Activated T-helper 17 cell treated with anti-CD3 and anti-CD28 coated beads, Interleukin-2, amount 50 U/mL, for 72 hours (primary cell): ENCODE measurements around the gene FTCD. TPM values are rescaled to one million over a fixed set of nuclear protein-coding genes. Genes with fewer than 3 reads are reported as not detected.
"Not testable (repeated sequence)": the region's sequence is repeated elsewhere in the genome, so short reads cannot be mapped to it uniquely, and the experiment has no call there.

Experiments used
- ATAC-seq: fragments of 150-1000 bp; cut with Tn5 transposase; replicated peaks from 2 replicates; pipeline ENCODE4 v1.10.0; 2021; ENCODE audit warnings: mild to moderate bottlenecking, moderate library complexity
- H3K27ac Mint-ChIP-seq: one replicate; pipeline ENCODE4 v1.8.0; 2022; ENCODE audit warnings: mixed read lengths
- H3K27me3 Mint-ChIP-seq: one replicate; pipeline ENCODE4 v1.8.0; 2022; ENCODE audit warnings: mixed read lengths
- H3K36me3 Mint-ChIP-seq: one replicate; pipeline ENCODE4 v1.8.0; 2022; ENCODE audit warnings: low read depth, mild to moderate bottlenecking, mixed read lengths
- H3K4me1 Mint-ChIP-seq: one replicate; pipeline ENCODE4 v1.8.0; 2022; ENCODE audit warnings: mixed read lengths
- H3K4me3 Mint-ChIP-seq: one replicate; pipeline ENCODE4 v1.8.0; 2022; ENCODE audit warnings: mild to moderate bottlenecking, mixed read lengths
- H3K9me3 Mint-ChIP-seq: one replicate; pipeline ENCODE4 v1.8.0; 2022; ENCODE audit warnings: mixed read lengths
- total RNA-seq, 2 donors: library from RNA; stranded (reverse); gene quantifications; one replicate each; pipeline ENCODE4 v1.2.3, GENCODE V29; 2022

Gene FTCD
- total RNA-seq, 2 donors from 2014 or later = 0.24 TPM; not detected in 1

DNA sequence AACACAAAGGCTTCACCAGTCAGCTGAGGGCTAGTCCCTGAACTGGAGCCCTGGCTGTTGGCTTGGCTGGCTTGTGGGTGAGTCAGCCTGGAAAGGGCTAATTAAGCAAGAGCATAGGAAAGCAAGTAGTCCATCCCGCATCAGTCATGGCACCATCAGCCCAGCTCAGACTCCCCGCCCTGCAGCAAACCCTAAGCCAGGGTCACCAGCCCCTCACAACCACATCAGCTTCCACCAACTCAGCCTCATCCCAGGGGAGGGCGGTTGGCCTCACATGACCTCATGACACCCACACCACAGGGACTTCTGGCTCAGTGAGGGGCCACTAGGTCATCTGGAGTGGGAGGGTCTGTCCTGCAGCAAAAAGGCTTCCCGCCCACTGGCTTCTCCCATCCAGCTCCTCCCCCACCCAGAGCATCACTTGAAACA is 35.9 kb upstream of the FTCD start:
- H3K4me1 Mint-ChIP-seq = no peaks in the 10 kb centered on the region
- H3K9me3 Mint-ChIP-seq = no peaks in the 10 kb centered on the region
- H3K36me3 Mint-ChIP-seq = peaks cover 12% of the 10 kb centered on the region
- H3K27ac Mint-ChIP-seq = no peak overlapping the region
- no peak for ATAC-seq
- H3K4me3 Mint-ChIP-seq = no peak overlapping the region
- no peaks in the 10 kb centered on the region for H3K27me3 Mint-ChIP-seq

DNA sequence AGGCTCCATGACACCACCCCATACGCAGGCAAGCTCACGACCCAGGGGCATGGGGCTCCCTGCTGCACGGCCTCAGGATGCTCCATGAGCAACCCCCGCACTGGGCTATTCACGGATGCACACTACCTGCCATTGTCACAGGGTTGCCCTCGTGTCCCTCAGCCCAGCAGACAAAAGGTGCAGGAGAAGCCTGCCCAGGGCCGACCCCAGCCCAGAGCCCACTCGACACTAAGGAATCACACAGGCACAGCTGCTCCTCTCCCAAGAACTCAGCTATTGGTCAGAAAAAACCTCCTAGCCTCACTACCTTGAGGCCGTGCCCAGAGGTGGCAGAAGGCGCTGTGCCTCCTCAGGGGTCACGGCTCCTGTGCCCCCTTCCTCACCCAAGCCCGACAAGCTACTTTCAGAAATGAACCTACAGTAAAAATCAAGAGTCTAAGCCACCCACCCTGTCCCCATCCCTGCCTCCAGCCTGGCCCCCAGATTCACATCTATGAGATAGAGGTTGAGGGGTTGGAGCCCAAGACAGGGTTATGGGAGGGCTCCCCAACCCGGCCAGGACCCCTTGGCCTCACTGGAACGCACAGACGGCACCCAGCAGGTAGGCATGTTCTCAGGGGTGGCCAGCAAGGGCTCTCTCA is 35.2 kb upstream of the FTCD start:
- H3K36me3 Mint-ChIP-seq = peaks cover 9% of the 10 kb centered on the region
- H3K9me3 Mint-ChIP-seq = no peaks in the 10 kb centered on the region
- ATAC-seq = no peak
- no peaks in the 10 kb centered on the region for H3K4me1 Mint-ChIP-seq
- H3K4me3 Mint-ChIP-seq = no peak overlapping the region
- H3K27ac Mint-ChIP-seq = no peak overlapping the region
- H3K27me3 Mint-ChIP-seq = no peaks in the 10 kb centered on the region

DNA sequence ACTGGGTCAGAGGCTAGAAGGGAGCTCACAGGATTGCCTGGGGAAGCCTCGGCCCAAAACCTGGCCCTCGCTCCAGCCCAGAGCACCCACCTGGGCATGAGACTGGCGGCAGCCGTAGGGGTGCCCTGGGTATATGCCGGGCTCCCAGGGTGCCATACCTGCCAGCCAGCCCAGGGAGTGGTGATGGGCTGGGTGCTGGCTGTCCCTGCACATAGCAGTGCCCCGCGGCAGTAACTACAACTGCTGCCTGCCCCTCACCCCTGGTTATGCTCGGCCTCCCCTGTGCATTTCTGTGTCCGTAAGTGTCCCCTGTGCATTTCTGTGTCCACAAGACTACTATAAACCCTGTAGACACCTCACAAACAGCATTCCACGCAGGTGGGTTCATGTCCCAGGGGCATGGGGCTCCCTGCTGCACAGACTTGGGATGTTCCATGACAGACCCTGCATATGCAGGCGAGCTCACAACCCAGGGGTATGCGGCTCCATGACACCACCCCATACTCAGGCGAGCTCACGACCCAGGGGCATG is 34.6 kb upstream of the FTCD start:
- H3K27ac Mint-ChIP-seq = no peak overlapping the region
- no peaks in the 10 kb centered on the region for H3K27me3 Mint-ChIP-seq
- no peaks in the 10 kb centered on the region for H3K9me3 Mint-ChIP-seq
- H3K4me3 Mint-ChIP-seq = no peak overlapping the region
- no peak for ATAC-seq
- H3K36me3 Mint-ChIP-seq = peaks cover 9% of the 10 kb centered on the region
- no peaks in the 10 kb centered on the region for H3K4me1 Mint-ChIP-seq

DNA sequence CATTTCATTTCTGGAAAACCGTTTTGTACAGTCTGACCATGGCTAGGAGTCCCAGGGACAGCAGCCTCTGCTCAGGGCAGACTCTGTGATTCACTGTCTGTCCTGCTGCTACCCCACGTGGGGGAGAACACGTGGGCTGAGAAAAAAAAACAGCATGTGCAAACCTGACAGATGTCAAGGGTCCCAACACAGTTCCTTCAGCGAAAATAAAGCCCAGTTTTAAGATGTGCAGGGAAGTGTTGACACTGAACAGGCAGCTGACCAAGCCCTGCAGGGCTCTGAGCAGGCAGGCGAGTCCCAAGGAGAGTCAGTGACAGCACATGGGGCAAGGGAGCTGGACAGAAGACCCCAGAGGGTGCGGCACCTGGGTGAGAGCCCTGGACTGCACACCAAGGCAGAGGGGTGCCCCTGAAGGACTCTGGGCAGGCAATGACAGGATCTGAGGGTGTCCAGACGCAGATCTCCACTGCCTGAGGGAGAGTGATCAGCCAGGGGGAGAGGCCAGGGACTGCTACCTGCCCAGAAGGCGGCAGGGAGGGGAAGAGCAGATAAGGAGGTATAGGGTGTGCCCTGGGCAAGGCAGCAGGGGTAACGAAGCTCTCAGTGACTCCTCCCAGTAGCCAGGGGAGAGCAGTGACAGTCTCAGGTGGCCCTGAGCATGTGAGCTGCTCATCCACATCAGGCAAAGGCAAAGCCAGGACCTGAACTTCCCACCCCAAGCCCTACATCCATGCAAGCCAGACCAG is 34.0 kb upstream of the FTCD start:
- H3K9me3 Mint-ChIP-seq = no peaks in the 10 kb centered on the region
- no peak overlapping the region for H3K4me3 Mint-ChIP-seq
- no peaks in the 10 kb centered on the region for H3K4me1 Mint-ChIP-seq
- no peak for ATAC-seq
- H3K27ac Mint-ChIP-seq = peak overlapping the region; percentile 36
- H3K36me3 Mint-ChIP-seq = peaks cover 4% of the 10 kb centered on the region
- H3K27me3 Mint-ChIP-seq = no peaks in the 10 kb centered on the region

DNA sequence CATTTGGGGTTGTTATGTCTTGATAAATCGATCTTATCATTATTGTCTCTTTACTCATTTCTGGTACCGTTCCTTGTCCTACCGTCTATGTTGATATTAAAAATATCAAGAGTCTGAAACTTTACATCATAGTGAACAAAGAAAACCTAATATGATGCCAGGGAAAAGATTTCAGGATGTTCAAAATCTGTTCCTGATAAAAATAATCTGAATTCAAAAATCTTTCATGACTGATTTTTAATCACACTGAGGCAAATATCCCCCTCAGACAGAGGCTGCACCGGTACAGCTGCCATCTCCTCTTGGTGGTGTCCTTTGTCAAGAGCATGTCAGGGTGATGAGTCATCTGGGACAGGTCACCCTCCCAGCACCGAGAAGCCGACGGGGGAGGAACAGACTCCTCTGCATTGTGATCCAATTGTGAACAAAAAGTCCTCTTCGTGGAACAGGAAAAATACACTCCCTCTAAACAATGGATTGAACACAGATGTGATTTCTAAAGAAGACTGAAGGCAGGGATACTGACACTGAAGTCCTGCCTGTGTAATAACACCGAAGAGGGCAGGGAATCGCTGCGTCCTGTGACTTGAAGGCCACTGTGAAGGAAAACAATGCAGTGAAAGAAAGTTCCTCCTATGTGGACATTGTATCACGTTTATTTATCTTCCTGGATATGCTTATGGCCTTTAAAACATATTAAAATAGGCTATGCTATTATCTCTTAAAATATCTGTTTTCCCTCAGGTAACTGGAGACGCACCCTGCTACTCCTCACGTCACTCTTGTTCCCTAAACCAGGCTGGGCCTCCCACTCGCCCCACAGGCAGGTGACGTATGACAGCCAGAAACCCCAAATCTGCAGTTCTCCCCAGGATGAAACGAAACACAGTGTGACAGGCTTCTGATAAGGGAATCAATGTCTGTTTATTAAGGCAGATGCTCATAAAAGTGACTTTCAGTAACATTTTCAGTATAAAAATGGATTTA is 33.1 kb upstream of the FTCD start:
- H3K27me3 Mint-ChIP-seq = no peaks in the 10 kb centered on the region
- H3K9me3 Mint-ChIP-seq = no peaks in the 10 kb centered on the region
- H3K27ac Mint-ChIP-seq = peak overlapping the region; percentile 36
- ATAC-seq = no peak
- H3K4me1 Mint-ChIP-seq = no peaks in the 10 kb centered on the region
- no peaks in the 10 kb centered on the region for H3K36me3 Mint-ChIP-seq
- H3K4me3 Mint-ChIP-seq = no peak overlapping the region

DNA sequence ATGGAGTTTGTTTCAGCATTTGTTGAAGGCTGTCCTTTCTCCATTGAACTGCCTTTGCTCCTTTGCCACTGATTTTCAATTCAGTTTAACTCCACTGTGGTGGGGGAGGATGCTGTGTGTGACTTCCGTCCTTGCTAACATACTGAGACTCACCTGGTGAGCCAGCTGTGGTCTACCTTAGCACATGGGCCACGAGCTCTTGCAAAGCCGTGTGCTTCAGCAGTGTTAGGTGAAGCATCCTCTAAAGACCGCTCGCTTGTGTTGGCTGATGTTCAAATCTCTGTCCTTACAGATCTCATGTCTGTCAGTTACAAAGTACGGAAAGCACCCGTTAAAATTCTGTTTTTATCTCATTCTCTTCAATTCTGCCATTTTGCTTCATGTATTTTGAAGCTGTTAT is 32.4 kb upstream of the FTCD start:
- H3K4me3 Mint-ChIP-seq = no peak overlapping the region
- no peak overlapping the region for H3K27ac Mint-ChIP-seq
- ATAC-seq = no peak
- no peaks in the 10 kb centered on the region for H3K9me3 Mint-ChIP-seq
- H3K36me3 Mint-ChIP-seq = no peaks in the 10 kb centered on the region
- H3K4me1 Mint-ChIP-seq = no peaks in the 10 kb centered on the region
- no peaks in the 10 kb centered on the region for H3K27me3 Mint-ChIP-seq

DNA sequence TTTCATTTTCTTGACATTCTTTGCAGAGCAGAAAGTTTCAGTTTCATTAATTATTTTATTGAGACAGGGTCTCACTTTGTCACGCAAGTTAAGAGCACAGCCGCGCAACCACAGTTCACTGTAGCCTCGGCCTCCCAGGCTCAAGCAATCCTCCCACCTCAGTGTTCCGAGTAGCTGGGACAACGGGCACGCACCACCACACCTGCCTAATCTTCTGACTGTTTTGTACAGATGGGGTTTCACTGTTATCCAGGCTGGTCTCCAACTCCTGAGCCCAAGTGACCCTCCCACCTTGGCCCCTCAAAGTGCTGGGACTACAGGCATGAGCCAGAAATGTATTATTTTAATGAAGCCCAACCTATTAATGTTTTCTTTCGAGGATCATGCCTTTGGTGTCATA is 31.9 kb upstream of the FTCD start:
- H3K36me3 Mint-ChIP-seq = no peaks in the 10 kb centered on the region
- ATAC-seq = no peak
- no peaks in the 10 kb centered on the region for H3K4me1 Mint-ChIP-seq
- no peak overlapping the region for H3K4me3 Mint-ChIP-seq
- H3K9me3 Mint-ChIP-seq = no peaks in the 10 kb centered on the region
- no peak overlapping the region for H3K27ac Mint-ChIP-seq
- H3K27me3 Mint-ChIP-seq = no peaks in the 10 kb centered on the region

DNA sequence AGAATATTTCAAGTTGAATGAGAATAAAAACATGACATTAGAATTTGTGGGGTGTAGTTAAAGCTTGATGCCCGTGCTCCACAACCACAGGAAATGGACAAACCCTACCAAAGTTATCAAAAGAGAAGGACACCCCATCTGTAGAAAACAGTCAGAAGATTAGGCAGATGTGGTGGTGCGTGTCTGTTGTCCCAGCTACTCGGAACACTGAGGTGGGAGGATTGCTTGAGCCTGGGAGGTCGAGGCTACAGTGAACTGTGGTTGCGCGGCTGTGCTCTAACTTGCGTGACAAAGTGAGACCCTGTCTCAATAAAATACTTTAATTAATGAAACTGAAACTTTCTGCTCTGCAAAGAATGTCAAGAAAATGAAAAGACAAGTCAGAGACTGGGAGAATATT is 30.3 kb upstream of the FTCD start:
- Mint-ChIP-seq H3K4me1 (no peaks in the 10 kb centered on the region), H3K27ac (no peak overlapping the region), H3K4me3 (no peak overlapping the region), H3K36me3 (no peaks in the 10 kb centered on the region), H3K9me3 (no peaks in the 10 kb centered on the region), H3K27me3 (no peaks in the 10 kb centered on the region)
- ATAC-seq = no peak

- no peak overlapping the region for H3K27ac Mint-ChIP-seq
- no peaks in the 10 kb centered on the region for H3K9me3 Mint-ChIP-seq
- H3K4me1 Mint-ChIP-seq = no peaks in the 10 kb centered on the region
- no peaks in the 10 kb centered on the region for H3K27me3 Mint-ChIP-seq
- peak overlapping the region; percentile 73 for H3K4me3 Mint-ChIP-seq
- ATAC-seq = peak; percentile 75
- no peaks in the 10 kb centered on the region for H3K36me3 Mint-ChIP-seq
These were observed 29.5 kb upstream of the FTCD start for GRCh38 chr21:46184625-46185555.

GRCh38 chr21:46183910-46184624 is 28.7 kb upstream of the FTCD start, which contains the start of gene SPATC1L:
Gene SPATC1L, minus strand, starts transcription at chr21:46184459. Its CDS starts 1,643 bp downstream, at chr21:46182816.
- H3K4me3 Mint-ChIP-seq = peak within 1 kb of the TSS; percentile 73
- H3K9me3 Mint-ChIP-seq = no peaks in the 10 kb centered on the region

GRCh38 chr21:46183337-46183909 is 28.0 kb upstream of the FTCD start:
- not testable (repeated sequence) for H3K36me3 Mint-ChIP-seq, H3K27me3 Mint-ChIP-seq, H3K27ac Mint-ChIP-seq, ATAC-seq, H3K4me1 Mint-ChIP-seq, H3K9me3 Mint-ChIP-seq
- H3K4me3 Mint-ChIP-seq = peak overlapping the region; percentile 32

More at GRCh38 chr21:46183910-46184624, 28.7 kb upstream of the FTCD start, which contains the start of gene SPATC1L:
- Mint-ChIP-seq H3K27me3 (no peaks in the 10 kb centered on the region), H3K27ac (no peak within 1 kb of the TSS), H3K36me3 (no peaks in the 10 kb centered on the region), H3K4me1 (no peaks in the 10 kb centered on the region)
- ATAC-seq = peak; percentile 72

DNA sequence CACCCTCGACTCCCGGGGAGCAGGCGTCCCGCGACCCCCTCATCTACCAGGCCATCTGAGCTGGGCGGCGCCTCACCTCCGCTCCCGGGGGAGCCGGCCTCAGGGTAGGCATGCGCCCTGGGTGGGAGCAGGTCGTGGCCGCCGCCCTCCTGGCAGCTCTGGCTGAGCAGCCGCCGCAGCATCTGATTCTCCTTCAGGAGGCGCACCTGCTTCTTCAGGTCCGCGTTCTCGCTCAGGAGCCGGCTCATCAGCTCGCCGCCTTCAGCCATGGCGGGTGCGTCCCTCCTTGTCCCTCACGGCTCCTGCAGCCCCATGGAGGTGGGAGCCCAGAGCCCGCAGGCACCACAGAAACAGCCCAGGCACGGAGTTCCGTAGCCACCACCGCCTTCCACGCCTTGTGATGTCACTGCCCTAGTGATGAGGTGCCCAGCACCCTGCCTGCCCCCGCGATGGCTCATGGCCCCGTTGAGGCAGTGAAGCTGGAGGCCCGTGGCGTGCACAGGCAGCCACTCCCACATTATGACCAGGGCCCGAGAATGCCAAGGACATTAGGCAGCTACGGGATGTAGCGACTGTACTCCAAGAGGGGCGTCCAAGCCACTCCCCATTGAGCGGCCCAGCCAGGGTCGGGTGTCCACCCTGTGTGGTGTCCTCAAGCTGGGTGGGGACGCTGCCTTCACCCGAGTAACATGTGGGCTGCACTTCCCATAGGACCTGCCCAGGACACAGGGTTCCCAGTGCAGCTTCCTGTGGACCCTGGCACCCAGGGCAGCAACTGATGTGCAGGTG is 27.4 kb upstream of the FTCD start:
- no peaks in the 10 kb centered on the region for H3K36me3 Mint-ChIP-seq
- H3K4me3 Mint-ChIP-seq = peak overlapping the region; percentile 32
- H3K27ac Mint-ChIP-seq = no peak overlapping the region
- H3K4me1 Mint-ChIP-seq = no peaks in the 10 kb centered on the region
- ATAC-seq = no peak
- H3K27me3 Mint-ChIP-seq = no peaks in the 10 kb centered on the region
- no peaks in the 10 kb centered on the region for H3K9me3 Mint-ChIP-seq
